Measurements from ENCODE around the gene DPF3.

The DPF3 gene

DNA sequence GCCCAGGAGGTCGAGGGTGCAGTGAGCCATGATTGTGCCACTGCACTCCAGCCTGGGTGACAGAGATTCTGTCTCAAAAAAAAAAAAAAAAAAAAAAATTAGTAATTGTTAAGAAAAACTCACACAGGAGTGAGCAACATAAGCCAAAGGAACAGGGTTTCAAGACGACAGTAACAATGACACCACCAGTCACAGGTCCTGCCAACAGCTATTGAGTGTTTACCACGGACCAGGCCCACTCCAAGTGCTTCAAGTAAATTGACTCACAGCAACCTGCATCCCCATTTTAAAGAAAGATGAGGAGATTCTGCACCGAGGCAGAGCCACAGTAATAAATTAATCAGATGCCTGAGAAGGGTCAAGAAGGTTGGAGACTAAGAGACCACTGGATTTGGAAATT lies 194.5 kb downstream of the DPF3 start:
- TF ChIP-seq, protein P1, sequence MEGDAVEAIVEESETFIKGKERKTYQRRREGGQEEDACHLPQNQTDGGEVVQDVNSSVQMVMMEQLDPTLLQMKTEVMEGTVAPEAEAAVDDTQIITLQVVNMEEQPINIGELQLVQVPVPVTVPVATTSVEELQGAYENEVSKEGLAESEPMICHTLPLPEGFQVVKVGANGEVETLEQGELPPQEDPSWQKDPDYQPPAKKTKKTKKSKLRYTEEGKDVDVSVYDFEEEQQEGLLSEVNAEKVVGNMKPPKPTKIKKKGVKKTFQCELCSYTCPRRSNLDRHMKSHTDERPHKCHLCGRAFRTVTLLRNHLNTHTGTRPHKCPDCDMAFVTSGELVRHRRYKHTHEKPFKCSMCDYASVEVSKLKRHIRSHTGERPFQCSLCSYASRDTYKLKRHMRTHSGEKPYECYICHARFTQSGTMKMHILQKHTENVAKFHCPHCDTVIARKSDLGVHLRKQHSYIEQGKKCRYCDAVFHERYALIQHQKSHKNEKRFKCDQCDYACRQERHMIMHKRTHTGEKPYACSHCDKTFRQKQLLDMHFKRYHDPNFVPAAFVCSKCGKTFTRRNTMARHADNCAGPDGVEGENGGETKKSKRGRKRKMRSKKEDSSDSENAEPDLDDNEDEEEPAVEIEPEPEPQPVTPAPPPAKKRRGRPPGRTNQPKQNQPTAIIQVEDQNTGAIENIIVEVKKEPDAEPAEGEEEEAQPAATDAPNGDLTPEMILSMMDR (IDR thresholded peaks at IDR 0.05; ENCODE audit: low read depth, low read length, missing control alignments): no peak
- DNase-seq (ENCODE audit: low read depth): no peak
- no peak overlapping the region for H3K4me3 ChIP-seq (ENCODE audit: low read depth, low read length)

DNA sequence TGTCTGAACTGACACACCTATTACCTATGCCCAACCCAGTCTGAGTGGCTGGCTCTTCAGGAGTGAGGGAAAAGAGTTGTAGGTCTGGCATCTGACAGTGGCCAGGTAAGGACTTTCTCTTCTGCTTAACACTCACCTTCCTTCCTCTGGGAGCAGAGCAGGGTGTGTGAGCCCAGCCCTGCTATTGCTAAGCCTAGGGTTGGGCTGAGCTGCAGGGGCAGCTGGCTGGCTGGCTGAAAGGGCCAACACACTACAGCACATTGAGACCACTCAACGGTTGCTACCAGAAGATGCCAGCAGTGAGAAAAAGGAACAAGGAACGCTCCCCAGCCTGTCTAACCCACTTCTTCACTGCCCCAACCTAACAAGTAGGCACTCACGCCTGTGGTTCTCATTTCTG lies 201.2 kb downstream of the DPF3 start:
- no peak overlapping the region for H3K4me3 ChIP-seq (ENCODE audit: low read depth, low read length)
- TF ChIP-seq, protein P1 (IDR thresholded peaks at IDR 0.05; ENCODE audit: low read depth, low read length, missing control alignments): no peak
- no peak for DNase-seq (ENCODE audit: low read depth)

DNA sequence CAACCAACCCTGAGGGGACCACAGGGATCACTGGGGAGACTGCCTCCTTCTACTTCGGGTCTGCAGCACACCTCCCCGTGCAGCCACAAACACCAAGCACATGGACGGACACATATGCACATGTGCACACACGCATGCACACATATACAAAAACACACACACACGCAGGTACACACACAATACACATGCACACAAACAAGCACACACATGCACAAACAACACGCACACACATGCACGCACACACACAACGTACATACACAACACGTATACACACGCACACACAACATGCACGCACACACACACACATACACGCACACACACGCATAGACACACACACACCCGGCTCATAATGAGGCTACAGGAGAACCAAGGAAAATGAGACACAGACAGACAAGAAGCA lies 203.6 kb downstream of the DPF3 start:
- H3K4me3 ChIP-seq (ENCODE audit: low read depth, low read length): no peak overlapping the region
- TF ChIP-seq, protein P1 (IDR thresholded peaks at IDR 0.05; ENCODE audit: low read depth, low read length, missing control alignments): no peak
- DNase-seq (ENCODE audit: low read depth): no peak

DNA sequence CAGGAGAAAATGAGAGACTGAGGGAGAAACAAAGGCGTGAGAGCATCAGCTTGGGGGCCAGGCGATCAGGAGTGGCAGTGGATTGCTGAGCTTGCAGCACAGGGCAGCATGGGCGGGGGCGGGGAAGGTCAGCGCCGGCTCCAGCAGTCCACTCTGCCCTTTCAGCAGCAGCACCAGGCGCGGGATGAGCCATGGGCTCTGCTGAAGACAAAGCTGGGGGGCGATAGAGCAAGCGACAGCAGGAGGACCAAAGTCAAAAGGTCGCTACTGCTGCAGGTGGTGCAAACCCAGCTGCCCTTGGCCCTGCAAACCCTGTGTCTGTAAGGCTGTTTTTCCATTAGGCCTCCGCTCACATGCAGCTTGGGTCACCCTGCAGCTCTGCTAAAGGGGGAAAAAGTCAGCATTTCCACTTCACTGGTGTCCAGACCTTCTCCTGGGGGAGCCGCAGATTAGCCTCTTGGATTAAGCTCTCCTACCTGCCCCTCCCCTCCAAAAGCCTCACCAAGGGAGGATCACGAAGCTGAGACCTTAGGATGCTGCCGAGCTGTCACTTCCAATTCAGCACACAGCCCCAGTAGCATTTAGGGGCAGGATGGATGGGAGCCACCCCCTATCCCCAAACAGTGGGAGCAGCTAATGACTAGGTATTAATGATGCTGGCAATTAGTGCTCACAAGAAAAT lies 204.8 kb downstream of the DPF3 start:
- no peak for DNase-seq (ENCODE audit: low read depth)
- TF ChIP-seq, protein P1 (IDR thresholded peaks at IDR 0.05; ENCODE audit: low read depth, low read length, missing control alignments): no peak
- H3K4me3 ChIP-seq (ENCODE audit: low read depth, low read length): no peak overlapping the region

DNA sequence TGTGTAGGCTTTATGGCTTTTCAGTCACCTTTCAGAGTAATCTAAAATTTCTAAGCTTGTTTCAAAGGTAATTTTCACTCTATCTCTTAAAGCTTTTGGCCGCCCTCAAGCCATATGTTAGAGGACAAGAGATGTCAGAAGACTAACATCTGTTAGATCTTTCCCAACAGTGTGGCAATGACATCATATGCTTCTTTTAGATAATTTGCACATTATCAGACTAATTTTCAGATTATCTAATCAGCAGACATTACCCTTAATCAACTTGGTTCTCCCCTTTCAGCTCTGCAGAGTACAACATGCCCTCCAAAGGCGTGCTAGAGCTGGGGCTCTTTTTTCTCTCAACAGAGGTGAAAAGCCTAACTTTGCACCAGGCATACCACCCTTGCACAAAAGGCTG lies 207.1 kb downstream of the DPF3 start:
- TF ChIP-seq, protein P1 (IDR thresholded peaks at IDR 0.05; ENCODE audit: low read depth, low read length, missing control alignments): no peak
- no peak overlapping the region for H3K4me3 ChIP-seq (ENCODE audit: low read depth, low read length)
- no peak for DNase-seq (ENCODE audit: low read depth)

DNA sequence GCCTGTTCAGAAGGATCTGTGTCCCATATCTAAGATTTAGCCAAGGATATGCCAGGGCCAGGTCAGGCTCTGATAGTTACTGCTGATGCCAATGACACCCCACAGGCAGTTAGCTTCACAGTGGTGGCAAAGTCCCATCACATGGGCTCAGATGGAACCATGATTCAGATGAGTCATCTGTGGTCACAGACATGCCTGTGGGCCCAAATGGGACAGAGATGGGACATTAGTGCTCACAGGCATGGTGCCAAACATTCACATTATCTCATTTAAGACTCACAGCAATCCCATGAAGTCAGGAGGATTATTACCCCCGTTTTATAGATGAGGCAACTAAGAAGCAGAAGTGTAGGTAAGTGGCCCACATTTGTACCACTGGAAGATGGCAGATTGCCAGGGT lies 207.8 kb downstream of the DPF3 start:
- no peak for DNase-seq (ENCODE audit: low read depth)
- TF ChIP-seq, protein P1 (IDR thresholded peaks at IDR 0.05; ENCODE audit: low read depth, low read length, missing control alignments): no peak
- no peak overlapping the region for H3K4me3 ChIP-seq (ENCODE audit: low read depth, low read length)

DNA sequence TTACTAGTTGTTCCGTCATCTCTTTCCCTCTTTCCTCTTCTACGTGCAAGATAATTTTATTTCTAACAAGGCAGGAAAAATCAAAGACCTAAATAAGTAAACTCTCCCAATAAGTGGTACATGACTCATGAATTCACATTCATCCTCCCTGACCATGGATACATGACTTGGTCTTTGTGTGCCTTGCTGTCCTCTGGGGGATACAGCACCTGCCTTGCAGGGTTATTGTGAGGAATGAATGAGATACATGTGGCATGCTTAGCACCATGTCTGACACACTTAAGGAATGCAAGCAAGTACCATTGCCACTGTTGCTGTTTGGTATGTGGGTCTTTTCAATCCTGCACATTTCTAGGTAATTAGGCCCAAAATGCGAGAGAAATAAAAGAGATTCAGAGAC lies 208.4 kb downstream of the DPF3 start:
- no peak for DNase-seq (ENCODE audit: low read depth)
- TF ChIP-seq, protein P1 (IDR thresholded peaks at IDR 0.05; ENCODE audit: low read depth, low read length, missing control alignments): no peak

More for the DNA sequence above, 208.4 kb downstream of the DPF3 start:
- H3K4me3 ChIP-seq (ENCODE audit: low read depth, low read length): no peak overlapping the region

All from GM12864 (cell line).